ENCODE results near the gene PAGE4.

GRCh38 chrX:49880668-49881067 is 51.6 kb downstream of the PAGE4 start:
- TF ChIP-seq CTCF (IDR thresholded peaks at IDR 0.05) (no peak), POLR2A (IDR thresholded peaks at IDR 0.05) (no peak)
